HT-29 (cell line): ENCODE results near the gene ANXA6. TPM values are rescaled to one million over a fixed set of nuclear protein-coding genes. Genes with fewer than 3 reads are reported as not detected.
A peak's percentile ranks its signal among the peaks of the same experiment; 100 is the strongest.
"Not testable (repeated sequence)": the region's sequence is repeated elsewhere in the genome, so short reads cannot be mapped to it uniquely, and the experiment has no call there.

Experiments
- DNase-seq: peaks from one replicate; pipeline ENCODE4 v3.0.0-alpha.2; 2015; ENCODE audit warnings: low spot score
- total RNA-seq: library from RNA; depleted of rRNA; stranded (reverse); fragments of >200 nt; shearing (Covaris generic); gene quantifications from 2 replicates; pipeline ENCODE4 v1.2.3, GENCODE V29; 2014

ANXA6 gene
- total RNA-seq, 1 experiment from 2014 or later = 5.3 TPM

DNA sequence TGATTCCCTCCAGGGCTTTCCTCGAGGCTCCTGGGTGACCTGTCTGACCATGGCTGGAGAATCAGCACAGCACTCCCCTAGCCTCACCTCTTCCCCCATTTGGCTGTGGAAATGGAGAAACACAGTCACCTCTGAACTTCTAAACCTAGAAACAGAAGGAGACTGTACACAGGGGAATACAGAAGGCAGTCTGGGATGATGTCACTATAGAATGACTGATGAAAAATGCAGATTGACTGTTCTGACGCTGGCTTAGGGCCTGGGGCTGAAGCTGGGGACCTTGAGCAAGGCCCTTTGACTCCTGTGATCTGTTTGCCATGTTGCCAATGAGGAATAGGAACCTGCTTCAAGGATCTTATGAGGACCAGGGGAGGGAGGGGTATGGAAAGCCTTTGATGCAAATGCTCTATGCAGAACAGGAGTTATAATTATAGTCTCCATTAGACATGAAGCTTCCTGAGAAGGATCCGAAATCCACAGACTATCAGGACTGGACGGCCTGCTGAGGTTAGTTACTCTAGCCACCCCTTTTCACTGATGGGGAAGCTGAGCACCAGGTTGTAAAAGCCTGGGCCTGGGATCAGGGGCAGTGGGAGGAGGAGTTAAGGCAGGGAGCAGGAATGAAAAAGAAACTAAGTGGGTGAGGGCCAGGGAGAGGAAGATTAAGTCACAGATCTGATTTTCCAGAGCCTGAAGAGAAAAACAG, 24.4 kb upstream of the ANXA6 start:
- DNase-seq = no peak

DNA sequence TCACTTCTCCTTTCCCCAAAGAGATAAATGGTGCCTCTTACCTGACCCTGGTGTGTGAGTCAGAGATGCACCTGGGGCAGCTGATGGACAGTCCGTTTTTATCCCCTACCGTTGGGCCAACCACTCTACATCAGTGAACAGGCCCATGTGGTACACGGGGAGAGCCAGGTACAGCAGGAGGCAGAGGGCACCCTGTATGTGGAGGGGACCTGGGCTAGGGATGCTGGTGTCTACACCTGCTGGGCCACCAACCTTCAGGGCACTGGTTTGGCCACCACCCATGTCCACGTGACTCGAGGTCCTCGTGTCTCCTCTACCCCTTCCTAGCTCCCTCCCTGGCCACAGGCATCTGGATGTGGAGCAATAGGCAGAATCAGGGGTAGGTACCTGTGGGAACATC, 22.7 kb upstream of the ANXA6 start:
- DNase-seq = no peak

DNA sequence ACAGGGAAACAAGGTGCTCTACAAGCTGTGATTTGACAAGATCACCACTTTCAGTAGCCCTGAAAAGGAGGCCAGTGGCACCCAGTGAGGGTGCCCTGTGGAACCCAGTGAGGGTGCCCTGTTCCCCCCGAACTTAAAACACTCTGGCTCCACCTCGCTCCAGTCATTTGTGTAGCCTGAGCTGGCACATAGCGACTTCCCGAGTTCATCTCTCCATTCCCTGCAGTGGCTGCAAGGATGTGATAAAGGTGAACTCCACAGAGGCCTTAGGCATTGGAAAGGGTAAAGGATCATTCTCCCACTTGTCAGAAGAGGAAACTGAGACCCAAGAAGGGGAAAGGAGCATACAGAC, 21.9 kb upstream of the ANXA6 start:
- DNase-seq = no peak

DNA sequence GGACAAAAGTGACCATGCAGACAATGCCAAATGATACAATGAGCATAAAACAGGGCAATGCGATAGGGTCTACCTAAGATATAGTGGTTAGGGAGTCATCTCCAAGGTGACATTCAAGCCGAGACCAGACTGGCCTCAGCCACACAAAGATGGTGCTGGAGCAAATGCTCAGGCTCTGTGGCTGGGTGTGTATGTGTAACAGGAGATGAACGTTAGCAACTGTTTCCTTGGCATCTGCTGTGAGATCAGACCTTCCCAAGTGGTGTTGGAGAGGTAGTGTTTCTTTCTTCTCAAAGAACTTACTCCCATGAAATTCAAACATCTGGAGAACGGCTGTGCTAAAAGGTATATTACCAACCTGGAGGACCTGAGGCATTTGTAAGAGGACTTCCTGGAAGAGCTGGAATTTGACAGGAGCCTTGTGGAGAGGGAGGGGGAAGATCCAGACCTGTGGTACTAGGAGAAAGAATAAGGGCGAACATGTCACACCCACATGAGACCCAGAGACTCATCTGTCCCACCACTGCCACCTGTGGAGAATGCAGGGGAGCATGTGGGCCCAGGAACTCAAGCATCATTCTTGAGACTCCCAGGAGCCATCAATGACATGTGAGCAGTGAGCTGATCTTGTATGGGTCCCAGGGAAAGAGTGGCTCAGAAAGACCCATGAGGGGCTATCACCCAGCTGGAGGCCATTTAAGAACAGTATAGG, 21.4 kb upstream of the ANXA6 start:
- DNase-seq = no peak

DNA sequence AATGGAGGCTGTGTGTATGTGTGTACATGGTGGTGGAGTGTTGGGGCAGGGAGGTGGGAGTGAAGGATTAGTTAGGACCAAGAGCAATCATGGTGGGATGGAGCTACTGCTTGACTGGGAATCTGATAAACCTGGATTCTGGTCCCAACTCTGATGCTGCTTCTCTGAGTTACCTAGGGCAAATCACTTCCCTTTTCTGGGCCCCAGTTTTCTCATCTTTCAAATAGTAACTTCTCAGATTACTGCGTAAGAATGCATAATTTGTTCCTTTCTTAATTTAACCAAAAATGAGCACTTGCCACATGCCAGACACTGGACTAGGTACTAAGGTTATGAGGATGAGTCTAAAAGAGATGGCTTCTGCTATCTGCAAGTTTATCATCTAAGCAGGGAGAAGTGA, 20.8 kb upstream of the ANXA6 start:
- no peak for DNase-seq

DNA sequence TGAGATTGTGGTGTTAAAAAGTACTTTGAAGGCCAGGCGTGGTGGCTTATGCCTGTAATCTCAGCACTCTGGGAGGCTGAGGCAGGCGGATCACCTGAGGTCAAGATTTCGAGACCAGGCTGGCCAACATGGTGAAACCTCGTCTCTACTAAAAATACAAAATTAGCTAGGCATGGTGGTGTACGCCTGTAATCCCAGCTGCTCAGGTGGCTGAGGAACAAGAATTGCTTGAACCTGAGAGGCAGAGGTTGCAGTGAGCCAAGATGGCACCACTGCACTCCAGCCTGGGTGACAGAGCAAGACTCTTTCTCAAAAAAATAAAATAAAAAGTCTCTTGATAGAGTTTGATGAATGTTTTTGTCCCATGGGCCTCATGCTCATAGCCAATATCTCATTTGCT, 18.7 kb upstream of the ANXA6 start:
- not testable (repeated sequence) for DNase-seq

DNA sequence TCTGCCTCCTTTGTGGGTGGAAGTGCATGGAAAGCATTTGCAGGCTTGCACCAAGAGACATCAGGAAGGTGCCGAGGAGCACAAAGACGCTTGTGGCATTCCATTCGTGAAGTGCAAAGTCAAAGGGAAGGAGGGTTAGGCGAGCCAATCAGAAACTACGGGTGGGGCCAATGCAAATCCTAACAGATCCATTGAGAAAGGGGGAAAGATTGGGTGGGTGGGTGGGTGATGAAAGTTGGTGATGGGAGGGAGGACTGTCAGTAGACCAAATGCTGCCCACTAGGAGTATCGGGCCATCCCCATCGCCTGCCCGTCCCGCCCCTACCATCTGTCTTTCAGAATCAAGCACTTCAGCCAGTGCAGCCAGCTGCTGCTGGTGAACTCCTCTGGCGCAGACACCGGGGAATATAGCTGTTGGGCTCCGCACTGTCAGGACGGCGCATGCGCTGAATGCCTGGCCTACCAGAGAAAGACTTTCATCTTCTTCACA, 17.1 kb upstream of the ANXA6 start:
- no peak for DNase-seq

DNA sequence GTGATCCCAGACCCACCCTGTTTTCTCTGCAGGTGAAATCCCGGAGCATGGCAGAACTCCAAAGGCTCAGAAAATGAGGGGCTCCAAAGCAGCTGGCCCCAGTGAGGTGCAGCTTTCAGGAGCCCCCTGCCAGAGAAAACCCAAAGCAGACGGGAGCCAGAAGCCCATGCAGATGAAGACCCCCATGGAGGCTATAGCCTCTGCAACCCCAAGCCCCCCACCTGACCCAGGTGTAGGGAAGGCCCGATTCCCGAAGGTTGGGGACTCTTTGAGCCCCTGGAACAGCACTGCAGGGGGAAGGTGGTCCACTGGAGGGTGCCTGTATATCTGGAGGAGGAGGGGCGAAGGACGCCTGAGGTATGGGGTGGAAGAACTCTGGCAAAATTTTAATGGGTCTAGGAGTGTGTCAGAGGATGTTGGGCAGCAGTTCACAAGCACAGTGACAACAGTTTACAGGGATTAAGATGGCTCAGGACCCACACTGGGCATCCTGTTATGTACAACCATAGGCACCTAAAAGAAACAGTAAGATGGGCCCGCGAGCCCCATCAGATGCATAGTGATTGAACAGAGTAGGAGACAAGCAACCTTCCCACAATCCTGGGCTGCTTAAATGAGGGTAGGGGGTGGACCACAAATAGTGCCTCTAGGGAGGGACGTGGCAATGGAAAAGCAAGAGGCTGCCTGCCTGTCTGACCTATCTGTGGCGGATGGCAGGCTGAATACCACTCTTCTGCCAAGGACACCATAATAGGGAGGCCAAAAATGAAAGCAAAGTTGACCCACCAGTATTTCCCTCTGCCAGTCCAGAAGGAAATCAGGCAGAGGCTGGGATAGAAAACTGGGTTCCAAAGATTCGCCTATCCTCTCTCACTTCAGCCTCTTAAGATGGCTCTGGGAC, 16.4 kb upstream of the ANXA6 start:
- DNase-seq = no peak

DNA sequence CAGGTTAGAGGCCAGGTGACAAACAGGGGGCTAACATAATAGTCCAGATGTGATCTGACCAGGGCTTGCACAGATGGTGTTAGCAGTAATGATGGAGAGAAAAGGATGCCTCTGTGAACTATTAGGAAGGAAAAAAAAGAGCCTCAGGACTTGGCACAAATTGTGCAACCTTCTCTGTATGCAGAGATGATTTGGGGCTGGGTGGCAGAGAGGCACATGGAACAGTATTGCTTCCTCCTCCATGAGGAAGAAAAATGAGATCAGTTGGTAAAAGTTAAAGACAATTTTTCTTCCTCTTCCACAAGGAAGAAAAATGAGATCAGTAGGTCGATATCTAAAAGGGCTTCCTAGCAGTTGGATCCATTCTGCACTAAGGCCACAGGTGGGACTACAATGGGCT, 13.9 kb upstream of the ANXA6 start:
- DNase-seq = no peak

DNA sequence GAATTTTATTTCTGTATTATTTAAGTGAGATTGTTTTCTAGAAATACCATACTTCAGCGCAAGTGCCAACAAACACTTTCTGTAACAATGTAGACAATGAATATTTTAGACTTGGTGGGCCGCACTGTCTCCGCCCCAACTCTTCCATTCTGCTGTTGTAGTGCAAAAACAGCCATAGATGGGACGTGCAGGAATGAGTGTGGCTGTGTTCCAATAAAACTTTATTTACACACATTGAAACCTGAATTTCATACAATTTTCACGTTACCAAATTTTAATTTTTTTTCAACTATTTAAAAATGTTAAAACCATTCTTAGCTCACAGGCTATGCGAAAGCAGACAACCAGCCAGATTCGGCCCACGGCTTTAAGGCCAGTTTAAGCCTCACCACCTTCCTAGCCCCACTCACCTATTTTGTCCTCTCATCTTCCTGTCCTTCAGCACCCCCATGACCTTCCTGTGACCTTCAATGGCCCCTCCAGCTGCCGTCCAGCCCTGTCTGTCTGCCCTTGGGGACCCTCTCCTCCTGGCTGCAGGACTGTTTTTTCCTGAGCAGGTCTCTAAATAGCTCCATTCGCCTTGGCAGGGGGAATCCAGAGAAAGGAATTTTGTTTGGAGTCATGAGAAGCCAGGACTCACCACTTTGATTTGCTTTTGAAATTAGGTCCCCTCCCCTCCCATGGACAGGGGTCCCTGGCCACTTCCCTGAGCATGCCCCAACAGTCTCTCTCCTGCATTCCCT, 11.2 kb upstream of the ANXA6 start:
- DNase-seq = no peak

DNA sequence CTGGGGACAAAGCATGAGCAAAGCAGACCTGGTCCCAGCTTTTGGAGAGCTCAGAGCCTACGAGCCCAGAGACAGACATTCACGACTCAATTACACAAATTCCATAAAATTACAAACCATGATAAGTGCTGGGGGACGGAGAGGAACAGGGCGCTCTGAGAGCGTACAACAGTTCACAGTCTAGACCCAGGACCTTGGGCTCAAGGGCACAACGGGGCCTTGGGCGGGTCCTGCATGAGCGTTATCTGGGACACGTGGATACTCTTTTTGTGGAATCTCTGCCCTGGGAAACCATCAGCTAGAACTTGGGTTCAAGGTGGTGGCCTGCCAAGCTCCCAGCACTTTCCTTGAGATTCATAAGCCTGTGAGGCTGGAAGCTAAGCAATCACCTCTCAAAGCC, 9.4 kb upstream of the ANXA6 start:
- no peak for DNase-seq

DNA sequence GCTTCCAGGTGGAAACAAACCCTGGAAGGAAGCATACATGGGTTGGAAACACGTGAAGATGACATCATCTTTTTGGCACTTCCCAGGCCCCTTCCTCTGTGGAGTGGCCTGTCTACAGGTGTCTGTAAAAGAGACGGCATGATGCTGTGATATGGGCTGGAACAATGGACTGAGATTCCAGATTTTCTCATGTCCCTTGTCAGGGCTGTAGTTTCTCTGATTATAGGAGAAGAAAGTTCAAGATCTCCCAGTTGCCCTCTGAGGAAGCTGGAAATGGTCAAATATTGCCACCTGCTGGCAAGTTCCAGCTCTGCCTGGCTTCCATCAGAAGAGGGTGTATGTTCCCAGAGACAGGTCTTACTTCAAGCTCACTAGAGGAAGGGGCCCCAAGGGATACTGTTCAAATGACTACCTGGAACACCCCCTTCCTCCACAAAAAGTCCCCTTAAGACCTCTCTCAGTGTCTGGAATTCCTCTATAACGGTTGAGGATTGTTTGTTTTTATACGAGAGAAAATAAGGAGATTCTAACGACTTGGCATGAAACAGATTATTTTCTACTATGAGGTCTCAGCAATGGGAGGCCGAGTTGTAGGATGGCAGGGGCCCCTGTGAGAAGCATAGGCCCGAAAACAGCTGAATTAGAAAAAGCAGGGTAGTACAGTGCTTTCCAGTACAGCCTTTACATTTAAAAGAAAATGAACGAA, 7.3 kb upstream of the ANXA6 start:
- DNase-seq = peak; percentile 90

DNA sequence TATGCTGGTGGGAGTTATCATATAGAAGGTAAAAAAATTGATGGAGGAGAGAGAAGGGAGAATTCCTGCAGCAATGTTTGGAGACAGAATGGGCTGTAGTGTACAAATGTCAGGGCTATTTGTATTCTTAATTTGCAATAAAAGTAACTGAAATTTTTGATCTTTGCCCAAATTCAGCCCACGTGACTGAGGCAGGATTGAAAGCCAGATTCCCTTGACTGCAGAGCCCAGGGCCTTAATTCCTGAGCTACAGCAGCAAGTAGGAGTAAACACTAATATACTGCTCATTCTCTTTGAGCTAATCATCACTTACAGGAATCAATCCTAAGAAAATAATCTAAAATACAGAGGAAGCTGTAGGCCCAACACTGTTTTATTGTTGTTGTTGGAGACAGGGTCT, 5.2 kb upstream of the ANXA6 start:
- no peak for DNase-seq

DNA sequence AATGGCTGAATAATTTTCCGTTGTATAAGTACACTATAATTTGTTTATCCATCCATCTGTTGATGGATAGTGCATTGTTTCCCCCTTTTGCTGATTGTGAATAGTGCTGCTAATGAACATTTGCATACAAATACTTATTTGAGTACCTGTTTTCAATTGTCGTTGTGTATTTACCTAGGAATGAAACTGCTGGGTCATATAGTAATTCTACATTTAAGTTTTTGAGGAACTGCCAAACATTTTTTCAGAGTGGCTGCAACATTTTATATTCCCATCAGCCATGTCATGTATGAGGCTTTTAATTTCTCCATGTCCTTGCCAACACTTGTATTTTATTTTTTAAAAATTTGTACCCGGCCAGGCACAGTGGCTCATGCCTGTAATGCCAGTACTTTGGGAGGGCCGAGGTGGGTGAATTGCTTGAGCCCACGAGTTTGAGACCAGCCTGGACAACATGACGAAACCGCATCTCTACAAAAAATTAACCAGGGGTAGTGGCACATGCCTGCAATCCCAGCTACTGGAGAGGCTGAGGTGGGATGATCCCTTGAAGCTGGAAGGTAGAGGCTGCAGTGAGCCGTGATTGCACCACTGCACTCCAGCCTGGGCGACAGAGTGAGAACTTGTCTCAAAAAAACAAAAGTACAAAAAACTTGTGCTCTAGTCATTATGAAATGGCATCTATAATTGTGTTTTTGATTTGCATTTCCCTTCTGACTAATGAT, 2.2 kb upstream of the ANXA6 start:
- DNase-seq = no peak

DNA sequence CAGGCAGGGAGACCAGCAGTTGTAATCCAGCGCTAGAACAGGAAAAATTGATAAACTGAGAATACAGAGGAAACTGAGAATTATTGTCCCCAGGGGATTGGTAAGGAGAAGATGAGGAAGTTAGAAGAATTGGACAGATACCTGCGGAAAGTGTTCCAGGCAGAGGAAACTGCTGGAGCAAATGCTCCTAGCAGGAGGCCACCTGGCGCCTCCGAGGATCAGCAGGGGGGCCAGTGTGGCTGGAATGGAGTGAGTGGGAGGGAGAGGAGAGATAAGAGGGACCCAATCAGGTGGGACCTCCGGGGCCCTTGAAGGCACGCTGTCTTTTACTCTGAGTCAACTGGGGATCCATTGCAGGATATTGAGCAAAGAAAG, 695 bp upstream of the ANXA6 start:
- DNase-seq = no peak

DNA sequence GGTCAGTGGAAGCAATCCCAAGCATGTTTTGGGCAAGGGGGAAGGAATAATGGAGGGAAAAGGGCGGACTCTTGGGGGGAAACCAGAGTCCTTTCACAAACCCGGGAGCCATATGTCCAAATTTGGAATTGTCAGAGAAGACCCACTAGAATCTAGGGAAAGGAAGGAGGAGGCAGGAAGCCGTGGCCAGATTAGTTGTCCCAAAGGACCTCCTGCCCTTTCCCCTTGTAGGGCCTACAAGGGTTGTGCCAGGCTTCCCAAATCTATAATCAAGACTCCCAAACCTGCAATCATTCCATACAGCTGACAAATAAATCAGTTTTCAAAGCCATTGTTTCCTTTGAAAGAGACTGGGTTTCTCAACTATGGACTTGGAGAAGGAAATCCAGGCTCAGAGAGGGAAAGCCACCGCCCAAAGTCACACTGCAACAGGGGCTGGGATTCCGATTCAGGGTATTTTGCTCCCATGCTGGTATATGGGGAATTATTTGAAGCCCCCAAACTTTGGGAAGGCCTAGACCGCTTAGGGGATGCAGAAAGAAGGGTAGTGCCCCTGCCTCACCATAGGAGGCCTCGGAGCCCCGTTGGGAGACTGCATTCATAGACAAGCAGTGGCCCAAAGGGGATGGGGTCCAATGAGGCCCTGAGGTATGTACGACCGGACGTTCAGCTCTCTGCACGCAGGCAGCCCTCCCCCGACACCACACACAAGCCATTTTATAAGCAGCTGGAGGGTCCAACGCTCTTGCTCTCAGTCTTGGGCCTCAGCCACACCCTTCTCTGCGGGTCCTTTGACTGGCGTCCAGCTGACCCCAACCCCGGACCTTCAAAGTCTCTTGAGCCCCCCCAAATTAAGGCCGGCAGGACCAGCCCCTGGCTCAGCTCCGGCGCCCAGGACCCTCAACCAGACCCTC, 815 bp downstream of the ANXA6 start:
- no peak for DNase-seq

DNA sequence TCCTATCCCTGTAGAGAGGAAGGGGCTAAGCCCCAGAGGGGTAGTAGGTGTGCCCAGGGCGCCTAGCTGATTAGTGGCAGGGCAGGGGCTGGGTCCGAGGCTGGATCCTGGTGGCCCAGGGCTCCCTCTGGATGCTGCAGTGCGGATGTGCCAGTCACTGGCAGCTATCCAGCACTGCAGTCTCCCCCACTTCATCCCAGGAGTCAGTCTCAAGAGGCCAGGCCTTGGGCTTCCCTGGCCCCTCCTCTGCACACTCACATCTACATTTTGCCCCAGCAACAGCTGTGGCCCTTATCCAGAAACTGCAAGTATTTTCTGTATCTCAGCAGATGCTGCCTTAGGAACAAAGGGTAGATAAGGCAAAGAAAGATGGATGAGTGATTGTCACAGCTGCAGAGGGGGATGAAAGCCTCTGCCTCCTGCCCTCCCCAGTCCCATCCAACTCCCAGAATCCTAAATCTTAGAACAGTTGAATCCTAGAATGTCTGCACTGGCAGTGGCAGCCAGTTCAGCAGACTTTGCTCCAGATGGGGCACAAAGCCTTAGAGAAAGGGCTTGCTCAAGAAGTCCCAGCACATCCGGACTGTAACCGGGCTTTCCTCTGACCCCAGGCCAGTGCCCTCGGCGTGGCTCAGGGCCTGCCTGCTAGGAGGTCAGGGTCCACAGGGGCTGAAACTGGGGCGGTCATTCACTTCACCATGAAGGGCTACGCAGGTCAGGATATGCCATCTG, 1.6 kb downstream of the ANXA6 start:
- DNase-seq = no peak

DNA sequence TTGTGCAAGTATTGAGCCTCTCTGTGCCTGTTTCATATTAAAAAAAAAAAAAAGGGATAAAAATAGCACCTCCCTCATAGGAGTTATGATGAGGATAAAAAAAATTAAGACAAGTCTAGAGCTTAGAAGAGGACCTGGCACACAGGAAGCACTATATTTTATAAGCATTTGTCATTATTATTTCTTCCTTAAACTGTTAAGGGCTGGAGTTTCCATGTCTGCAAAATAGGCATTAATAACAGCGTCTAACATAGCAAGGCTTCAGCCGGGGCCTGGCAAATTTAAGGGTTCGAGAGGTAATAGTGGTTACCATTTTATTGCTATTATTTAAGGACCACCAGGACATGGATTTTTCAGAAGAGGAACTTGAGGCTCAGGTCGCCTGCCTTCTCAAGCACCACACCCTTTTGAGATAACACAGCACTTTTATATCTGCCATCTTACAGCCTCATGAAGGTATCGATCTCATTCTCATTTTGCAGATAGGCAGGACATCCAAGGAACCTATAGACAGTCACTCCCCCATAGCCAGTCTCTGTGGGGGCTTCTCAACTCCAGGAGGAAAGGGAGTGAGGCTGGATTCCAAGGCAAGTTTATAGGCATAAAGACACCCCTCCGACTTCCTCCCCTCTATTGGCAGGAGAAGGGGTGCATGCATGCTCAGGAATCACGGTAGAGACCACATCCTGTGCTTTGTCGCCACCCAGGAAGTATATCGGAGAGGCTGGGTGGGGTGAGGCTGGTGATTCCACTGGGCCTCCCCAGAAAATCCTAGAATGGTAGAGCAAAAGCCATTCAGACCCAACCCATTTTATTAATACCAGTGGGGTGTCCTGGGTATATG, 2.4 kb downstream of the ANXA6 start:
- DNase-seq = no peak
